Hepatocyte (in vitro differentiated cells): ENCODE data around the gene SH3TC2. TPM values are rescaled to one million over a fixed set of nuclear protein-coding genes. Genes with fewer than 3 reads are reported as not detected.

Experiments
- DNase-seq: peaks from one replicate; pipeline ENCODE4 v3.0.0-alpha.2; 2016; ENCODE audit warnings: low spot score
- H2AFZ ChIP-seq: fragments of 200-600 bp; sonication (generic); 2 replicates; pipeline ENCODE4 v1.6.0; 2016; ENCODE audit warnings: antibody characterized with exemption, mild to moderate bottlenecking
- H3K27ac ChIP-seq: fragments of 200-600 bp; sonication (generic); 2 replicates; pipeline ENCODE4 v1.5.1; 2016; ENCODE audit warnings: mild to moderate bottlenecking
- H3K27me3 ChIP-seq: fragments of 200-600 bp; sonication (generic); 2 replicates; pipeline ENCODE4 v1.6.1; 2016
- H3K36me3 ChIP-seq: fragments of 200-600 bp; sonication (generic); replicated peaks from 2 replicates; pipeline ENCODE4 v1.5.1; 2016; ENCODE audit warnings: low read depth; ENCODE audit not compliant: insufficient read depth
- H3K4me1 ChIP-seq: fragments of 200-600 bp; sonication (generic); 2 replicates; pipeline ENCODE4 v1.5.1; 2016; ENCODE audit warnings: mild to moderate bottlenecking, moderate library complexity; ENCODE audit not compliant: insufficient read depth
- H3K4me2 ChIP-seq: fragments of 200-600 bp; sonication (generic); 2 replicates; pipeline ENCODE4 v1.6.0; 2016
- H3K4me3 ChIP-seq: fragments of 200-600 bp; sonication (generic); 2 replicates; pipeline ENCODE4 v1.5.1; 2016; ENCODE audit warnings: mild to moderate bottlenecking
- H3K79me2 ChIP-seq: fragments of 200-600 bp; sonication (generic); 2 replicates; pipeline ENCODE4 v1.6.0; 2017; ENCODE audit warnings: mild to moderate bottlenecking
- H3K9me2 ChIP-seq: fragments of 200-600 bp; sonication (generic); replicated peaks from 2 replicates; pipeline ENCODE4 v1.6.0; 2017; ENCODE audit warnings: mild to moderate bottlenecking; ENCODE audit not compliant: insufficient read depth
- H3K9me3 ChIP-seq: fragments of 200-600 bp; sonication (generic); 2 replicates; pipeline ENCODE4 v1.5.1; 2016; ENCODE audit warnings: low read depth, mild to moderate bottlenecking
- H4K20me1 ChIP-seq: fragments of 200-600 bp; sonication (generic); 2 replicates; pipeline ENCODE4 v1.6.0; 2016; ENCODE audit warnings: mild to moderate bottlenecking; ENCODE audit not compliant: insufficient read depth, poor library complexity, severe bottlenecking
- EZH2 ChIP-seq: fragments of 200-600 bp; sonication (generic); IDR thresholded peaks from 2 replicates; pipeline ENCODE4 v1.6.1; 2016; ENCODE audit warnings: antibody characterized with exemption, mild to moderate bottlenecking, borderline replicate concordance
- EZH2phosphoT487 ChIP-seq: fragments of 200-600 bp; sonication (generic); IDR thresholded peaks from one replicate; pipeline ENCODE4 v1.6.1; 2018; ENCODE audit warnings: antibody characterized with exemption, mild to moderate bottlenecking, low read depth, moderate library complexity; ENCODE audit not compliant: unreplicated experiment, severe bottlenecking
- WGBS: methylation state at CpG from one replicate; pipeline ENCODE4 v1.1.6; 2016; ENCODE audit warnings: low lambda C conversion rate; ENCODE audit errors: missing lambda C conversion rate; 5-methylcytosine and 5-hydroxymethylcytosine counted together
- polyA plus RNA-seq: library from polyadenylated mRNA; unstranded; fragments of >200 nt; fragmentation: Nextera tagmentation; extraction: Ambion mirVana; gene quantifications from 2 replicates; pipeline ENCODE4 v1.2.1, GENCODE V29; 2016
- total RNA-seq: library from RNA; depleted of rRNA; stranded (reverse); fragments of >200 nt; gene quantifications from 2 replicates; pipeline ENCODE4 v1.2.3, GENCODE V29; 2014
- TF ChIP-seq, protein P1 (sequence below): fragments of 200-600 bp; sonication (generic); IDR thresholded peaks from 2 replicates; pipeline ENCODE4 v1.5.1; 2016; ENCODE audit warnings: antibody characterized with exemption, mild to moderate bottlenecking; ENCODE audit not compliant: poor library complexity

SH3TC2 gene
- total and polyA plus RNA-seq, 2 experiments from 2014 or later = 2.2 to 3.5 TPM

DNA sequence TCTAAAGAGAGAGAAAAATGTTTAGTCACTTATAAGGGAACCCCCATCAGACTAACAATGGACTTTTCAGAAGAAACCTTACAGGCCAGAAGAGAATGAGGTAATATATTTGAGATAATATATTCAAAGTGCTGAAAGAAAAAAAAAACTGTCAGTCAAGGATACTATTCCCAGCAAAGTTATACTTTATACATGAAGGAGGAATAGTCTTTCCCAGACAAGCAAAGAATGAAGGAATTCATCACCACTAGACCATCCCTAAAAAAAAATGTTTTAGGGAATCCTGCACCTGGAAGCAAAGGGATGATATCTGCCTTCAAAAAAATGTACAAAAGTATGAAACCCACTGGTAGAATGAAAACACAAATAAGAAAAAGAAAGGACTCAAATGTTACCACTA, 37.5 kb upstream of the SH3TC2 start:
- no peak for DNase-seq
- H3K4me1 ChIP-seq = no peaks in the 10 kb centered on the region
- no peaks in the 10 kb centered on the region for H4K20me1 ChIP-seq
- H2AFZ ChIP-seq = no peak overlapping the region
- H3K9me2 ChIP-seq = no peaks in the 10 kb centered on the region
- H3K36me3 ChIP-seq = no peaks in the 10 kb centered on the region
- H3K4me3 ChIP-seq = no peak overlapping the region
- no peaks in the 10 kb centered on the region for H3K79me2 ChIP-seq
- no peaks in the 10 kb centered on the region for H3K27me3 ChIP-seq
- H3K4me2 ChIP-seq = no peak overlapping the region
- TF ChIP-seq, protein P1, sequence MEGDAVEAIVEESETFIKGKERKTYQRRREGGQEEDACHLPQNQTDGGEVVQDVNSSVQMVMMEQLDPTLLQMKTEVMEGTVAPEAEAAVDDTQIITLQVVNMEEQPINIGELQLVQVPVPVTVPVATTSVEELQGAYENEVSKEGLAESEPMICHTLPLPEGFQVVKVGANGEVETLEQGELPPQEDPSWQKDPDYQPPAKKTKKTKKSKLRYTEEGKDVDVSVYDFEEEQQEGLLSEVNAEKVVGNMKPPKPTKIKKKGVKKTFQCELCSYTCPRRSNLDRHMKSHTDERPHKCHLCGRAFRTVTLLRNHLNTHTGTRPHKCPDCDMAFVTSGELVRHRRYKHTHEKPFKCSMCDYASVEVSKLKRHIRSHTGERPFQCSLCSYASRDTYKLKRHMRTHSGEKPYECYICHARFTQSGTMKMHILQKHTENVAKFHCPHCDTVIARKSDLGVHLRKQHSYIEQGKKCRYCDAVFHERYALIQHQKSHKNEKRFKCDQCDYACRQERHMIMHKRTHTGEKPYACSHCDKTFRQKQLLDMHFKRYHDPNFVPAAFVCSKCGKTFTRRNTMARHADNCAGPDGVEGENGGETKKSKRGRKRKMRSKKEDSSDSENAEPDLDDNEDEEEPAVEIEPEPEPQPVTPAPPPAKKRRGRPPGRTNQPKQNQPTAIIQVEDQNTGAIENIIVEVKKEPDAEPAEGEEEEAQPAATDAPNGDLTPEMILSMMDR = no peak
- no peak for TF ChIP-seq EZH2phosphoT487
- no peak for TF ChIP-seq EZH2
- H3K27ac ChIP-seq = no peak overlapping the region
- H3K9me3 ChIP-seq = no peaks in the 10 kb centered on the region

DNA sequence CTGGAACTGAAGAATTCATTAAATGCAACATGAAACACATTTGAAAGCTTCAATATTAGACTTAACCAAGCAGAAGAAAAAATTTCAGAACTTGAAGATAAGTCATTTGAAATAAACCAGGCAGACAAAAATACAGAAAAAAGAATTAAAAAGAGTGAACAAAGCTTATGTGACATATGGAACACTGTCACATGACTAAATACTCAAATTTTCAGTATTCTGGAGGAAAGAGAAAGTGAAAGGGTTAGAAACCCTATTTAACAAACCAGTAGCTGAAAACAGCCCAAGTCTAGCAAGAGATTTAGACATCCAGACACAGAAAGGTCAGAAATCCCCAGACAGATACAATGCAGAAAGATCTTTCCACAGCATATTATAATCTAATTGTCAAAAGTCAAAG, 37.1 kb upstream of the SH3TC2 start:
- H4K20me1 ChIP-seq = no peaks in the 10 kb centered on the region
- no peak overlapping the region for H3K27ac ChIP-seq
- H3K36me3 ChIP-seq = no peaks in the 10 kb centered on the region
- no peaks in the 10 kb centered on the region for H3K9me2 ChIP-seq
- H3K4me3 ChIP-seq = no peak overlapping the region
- H3K9me3 ChIP-seq = no peaks in the 10 kb centered on the region
- no peak overlapping the region for H3K4me2 ChIP-seq
- no peak overlapping the region for H2AFZ ChIP-seq
- no peaks in the 10 kb centered on the region for H3K27me3 ChIP-seq
- no peaks in the 10 kb centered on the region for H3K79me2 ChIP-seq
- H3K4me1 ChIP-seq = no peaks in the 10 kb centered on the region
- TF ChIP-seq, protein P1 = no peak
- TF ChIP-seq EZH2 (no peak), EZH2phosphoT487 (no peak)
- no peak for DNase-seq

DNA sequence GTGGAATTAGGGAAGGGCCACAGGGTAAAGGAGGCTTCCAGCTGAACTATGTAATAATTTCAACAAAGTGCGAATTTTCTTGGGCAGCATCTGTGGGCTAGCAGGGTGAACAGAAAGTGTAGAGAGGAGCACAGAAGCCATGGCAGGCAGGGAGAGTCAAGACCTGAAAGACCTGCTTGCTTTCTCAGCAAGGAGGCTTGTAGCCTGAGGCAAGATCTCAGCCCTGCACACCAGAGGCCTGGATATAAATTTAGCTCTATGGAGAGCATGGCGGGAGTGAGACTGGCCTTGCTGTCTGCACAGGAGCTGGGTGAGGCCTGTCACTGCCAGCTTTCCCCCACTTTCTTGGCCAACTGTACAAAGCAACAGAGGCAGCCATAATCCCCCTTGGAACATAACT, 32.1 kb upstream of the SH3TC2 start:
- Histone ChIP-seq H4K20me1 (no peaks in the 10 kb centered on the region), H3K9me2 (no peaks in the 10 kb centered on the region), H3K36me3 (no peaks in the 10 kb centered on the region), H3K4me2 (no peak overlapping the region), H3K27ac (no peak overlapping the region), H3K9me3 (no peaks in the 10 kb centered on the region), H2AFZ (no peak overlapping the region), H3K27me3 (no peaks in the 10 kb centered on the region), H3K4me3 (no peak overlapping the region), H3K4me1 (no peaks in the 10 kb centered on the region), H3K79me2 (no peaks in the 10 kb centered on the region)
- TF ChIP-seq, protein P1 = no peak
- no peak for TF ChIP-seq EZH2
- TF ChIP-seq EZH2phosphoT487 = no peak
- WGBS = 83% methylated on average over 2 of the region's 2 CpGs
- DNase-seq = no peak

DNA sequence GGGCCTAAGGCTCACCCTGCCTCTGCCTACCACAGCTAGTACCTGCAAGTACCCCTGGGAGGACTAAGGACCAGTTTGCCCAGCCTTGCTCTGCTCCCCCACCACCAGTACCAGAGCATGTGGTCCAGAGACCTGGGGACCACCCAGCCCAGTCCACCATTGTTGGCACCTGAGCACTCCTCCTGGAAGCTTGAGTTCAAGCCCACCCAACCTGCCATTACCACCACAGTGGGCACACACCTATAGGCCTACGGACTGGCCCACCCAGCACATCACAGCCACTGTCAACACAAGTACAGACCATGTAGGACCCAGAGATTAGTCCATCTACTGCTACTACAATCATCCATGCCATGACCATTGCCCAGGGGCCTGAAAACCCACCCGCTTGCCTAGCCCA, 30.8 kb upstream of the SH3TC2 start:
- no peak for TF ChIP-seq EZH2
- no peaks in the 10 kb centered on the region for H3K36me3 ChIP-seq
- no peak overlapping the region for H3K4me3 ChIP-seq
- H4K20me1 ChIP-seq = no peaks in the 10 kb centered on the region
- H2AFZ ChIP-seq = no peak overlapping the region
- no peaks in the 10 kb centered on the region for H3K27me3 ChIP-seq
- H3K9me3 ChIP-seq = no peaks in the 10 kb centered on the region
- 75% methylated on average over 2 of the region's 2 CpGs for WGBS
- no peak for DNase-seq
- H3K79me2 ChIP-seq = no peaks in the 10 kb centered on the region
- no peaks in the 10 kb centered on the region for H3K9me2 ChIP-seq
- no peak overlapping the region for H3K4me2 ChIP-seq
- H3K4me1 ChIP-seq = no peaks in the 10 kb centered on the region
- no peak overlapping the region for H3K27ac ChIP-seq
